ENCODE measurements around the gene C19orf53. TPM values are rescaled to one million over a fixed set of nuclear protein-coding genes. Genes with fewer than 3 reads are reported as not detected.

Gene C19orf53
- total and polyA plus RNA-seq, 9 of the 15 experiments (the other 6 are each of a cell fraction or from before 2014, with no cell fraction given), result 98.5 to 441 (median 164) TPM

DNA sequence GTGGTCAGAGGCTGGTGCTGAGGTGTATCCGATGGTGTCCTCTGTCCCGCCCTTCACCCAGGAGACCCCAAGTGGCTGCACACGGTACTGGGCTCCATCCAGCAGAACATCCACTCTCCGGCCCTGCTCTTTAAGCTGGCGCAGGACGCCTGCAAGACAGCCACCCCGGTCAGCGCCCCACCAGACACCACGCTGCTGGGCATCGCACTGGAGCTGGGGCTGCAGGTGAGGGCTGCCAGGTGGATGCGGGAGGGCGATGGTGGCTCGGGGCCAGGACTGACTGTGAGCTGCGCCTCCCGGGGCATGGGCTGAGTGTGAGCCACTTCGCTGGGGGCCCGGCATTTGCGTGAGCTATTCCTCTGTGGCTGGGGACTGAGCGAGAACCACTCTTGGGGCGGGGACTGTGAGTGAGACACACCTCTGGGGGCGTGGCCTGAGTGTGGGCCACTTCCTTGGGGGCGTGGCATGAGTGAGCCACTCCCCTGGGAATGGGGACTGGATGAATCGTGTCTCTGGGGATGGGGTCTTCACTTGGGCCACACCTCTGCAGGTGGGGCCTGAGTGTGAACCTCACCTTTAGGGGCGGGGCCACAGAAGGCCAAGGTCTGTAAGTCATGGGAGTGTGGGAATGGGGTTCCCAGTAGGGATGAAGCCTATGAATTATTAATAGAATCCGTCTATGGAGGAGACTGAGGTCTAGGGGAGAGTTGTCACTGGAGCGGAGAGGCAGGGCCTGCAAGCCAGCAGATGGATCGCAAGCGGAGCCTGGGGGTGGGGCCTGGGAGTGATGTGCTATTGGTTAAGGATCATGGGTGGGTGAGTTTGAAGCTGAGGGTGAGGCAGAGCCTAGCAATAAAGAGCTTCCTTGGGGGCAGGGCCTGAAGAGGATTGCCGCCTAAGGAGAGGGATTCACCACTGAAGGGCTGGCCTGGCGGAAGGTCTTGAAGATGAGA is 51.5 kb downstream of the C19orf53 start:
- Histone ChIP-seq H3K9me1 (ENCODE audit: control insufficient read depth, insufficient read depth, low read length) (no peaks in the 10 kb centered on the region), H3K36me3 (ENCODE audit: control insufficient read depth, insufficient read depth, low read length) (no peaks in the 10 kb centered on the region), H4K20me1 (replicated peaks; ENCODE audit: control insufficient read depth, insufficient read depth, low read length) (no peaks in the 10 kb centered on the region), H2AFZ (ENCODE audit: low read depth, low read length) (peak overlapping the region; percentile 65), H3K27me3 (ENCODE audit: control insufficient read depth in 2 of 2, insufficient read depth in 2 of 2, low read length in 2 of 2) (no peaks in the 10 kb centered on the region), H3K9me3 (replicated peaks; ENCODE audit: control insufficient read depth, insufficient read depth, low read depth, low read length) (no peaks in the 10 kb centered on the region), H3K4me1 (replicated peaks in 1 of 2; ENCODE audit: control insufficient read depth in 2 of 2, insufficient read depth in 2 of 2, low read length in 2 of 2) (peaks cover 7 to 26% of the 10 kb centered on the region in 2 experiments; a peak in 4 of 5 replicates), H3K4me3 (no peak overlapping the region), H3K79me2 (ENCODE audit: control insufficient read depth, insufficient read depth, low read length) (no peaks in the 10 kb centered on the region), H3K4me2 (ENCODE audit: insufficient read depth, low read length) (peak overlapping the region; percentile 57), H3K27ac (ENCODE audit: extremely low read depth, low read depth, low read length) (no peak overlapping the region), H3K9ac (ENCODE audit: insufficient read depth in 1 of 2, low read depth in 2 of 2, low read length in 2 of 2) (peak overlapping the region in 1 of 2 experiments; percentile 85; a peak in 2 of 4 replicates)
- CTCF ChIA-PET (ENCODE audit: low intra/inter-chr PET ratio), result no interaction called here
- intact Hi-C loops (cut with micrococcal nuclease), result loop anchor here (5.0 kb wide), 1 partner anchor 37 kb away; no protein-coding TSS in a partner anchor
- ATAC-seq, result peak; percentile 99
- POLR2A ChIA-PET, result interaction anchor here (0.7 to 1.1 kb wide), 5 partner anchors 10 to 118 kb away, joined by 3 to 5 read pairs (median 3); no protein-coding TSS in a partner anchor
- peak; percentile 87 to 91 (median 88) for DNase-seq (ENCODE audit: extremely low read depth in 1 of 4, low spot score in 3 of 4)
- WGBS (ENCODE audit: insufficient coverage, low coverage, missing lambda C conversion rate), result 30% methylated on average over 25 of the region's 30 CpGs
- FAIRE-seq, result peak; percentile 94
- BruUV-seq (replicated peaks), result no TSS peak
- in situ Hi-C loops (cut with MboI), result no loop called here
- TF ChIP-seq ELF1 (tag; IDR thresholded peaks at IDR 0.05) (no peak; the same call in 1 of the 2 replicates), MED1 (CRISPR knock-in tag; IDR thresholded peaks at IDR 0.05; ENCODE audit: borderline replicate concordance) (0 out of 2 replicates have a peak, but pooled peaks have one; percentile 52), SP1 (CRISPR knock-in tag; IDR thresholded peaks at IDR 0.05) (peak; percentile 65; the same call in 1 of the 2 replicates), HMGN3 (IDR thresholded peaks at IDR 0.05; ENCODE audit: borderline replicate concordance, extremely low read depth, insufficient read length, low read depth, low read length) (peak; percentile 65), RREB1 (CRISPR knock-in tag; IDR thresholded peaks at IDR 0.05) (no peak), NR3C1 (CRISPR knock-in tag; IDR thresholded peaks at IDR 0.05) (no peak), CC2D1A (IDR thresholded peaks at IDR 0.05) (no peak), SAFB2 (IDR thresholded peaks at IDR 0.05; ENCODE audit: borderline replicate concordance, low read depth, low read length, severe bottlenecking) (no peak), TEAD4 (IDR thresholded peaks at IDR 0.05; ENCODE audit: low read length) (no peak), TEAD4 (CRISPR knock-in tag; IDR thresholded peaks at IDR 0.05; ENCODE audit: borderline replicate concordance) (no peak)
- TF ChIP-seq, protein P1, sequence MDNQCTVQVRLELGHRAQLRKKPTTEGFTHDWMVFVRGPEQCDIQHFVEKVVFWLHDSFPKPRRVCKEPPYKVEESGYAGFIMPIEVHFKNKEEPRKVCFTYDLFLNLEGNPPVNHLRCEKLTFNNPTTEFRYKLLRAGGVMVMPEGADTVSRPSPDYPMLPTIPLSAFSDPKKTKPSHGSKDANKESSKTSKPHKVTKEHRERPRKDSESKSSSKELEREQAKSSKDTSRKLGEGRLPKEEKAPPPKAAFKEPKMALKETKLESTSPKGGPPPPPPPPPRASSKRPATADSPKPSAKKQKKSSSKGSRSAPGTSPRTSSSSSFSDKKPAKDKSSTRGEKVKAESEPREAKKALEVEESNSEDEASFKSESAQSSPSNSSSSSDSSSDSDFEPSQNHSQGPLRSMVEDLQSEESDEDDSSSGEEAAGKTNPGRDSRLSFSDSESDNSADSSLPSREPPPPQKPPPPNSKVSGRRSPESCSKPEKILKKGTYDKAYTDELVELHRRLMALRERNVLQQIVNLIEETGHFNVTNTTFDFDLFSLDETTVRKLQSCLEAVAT (IDR thresholded peaks at IDR 0.05), result no peak
- TF ChIP-seq, protein P2, sequence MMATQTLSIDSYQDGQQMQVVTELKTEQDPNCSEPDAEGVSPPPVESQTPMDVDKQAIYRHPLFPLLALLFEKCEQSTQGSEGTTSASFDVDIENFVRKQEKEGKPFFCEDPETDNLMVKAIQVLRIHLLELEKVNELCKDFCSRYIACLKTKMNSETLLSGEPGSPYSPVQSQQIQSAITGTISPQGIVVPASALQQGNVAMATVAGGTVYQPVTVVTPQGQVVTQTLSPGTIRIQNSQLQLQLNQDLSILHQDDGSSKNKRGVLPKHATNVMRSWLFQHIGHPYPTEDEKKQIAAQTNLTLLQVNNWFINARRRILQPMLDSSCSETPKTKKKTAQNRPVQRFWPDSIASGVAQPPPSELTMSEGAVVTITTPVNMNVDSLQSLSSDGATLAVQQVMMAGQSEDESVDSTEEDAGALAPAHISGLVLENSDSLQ (IDR thresholded peaks at IDR 0.05), result peak; percentile 44; the same call in 1 of the 2 replicates

Data from K562 (cell line).